Testis (tissue), 2 donors: ENCODE data around the gene KCNAB2.

ENCODE experiments used
- CTCF ChIP-seq, 3 experiments: fragments of 450-650 bp in 2 of 3; fragments of 200-600 bp in 1 of 3; sonication (generic) in 1 of 3; IDR thresholded peaks; one replicate each; pipeline ENCODE4 v1.5.1; 2016 to 2019; ENCODE audit warnings: antibody characterized with exemption in 3 of 3, mild to moderate bottlenecking in 2 of 3, moderate library complexity in 1 of 3
- POLR2A ChIP-seq: fragments of 450-650 bp; IDR thresholded peaks from one replicate; pipeline ENCODE4 v1.6.1; 2017; ENCODE audit warnings: antibody characterized with exemption, mild to moderate bottlenecking, moderate library complexity

- TF ChIP-seq POLR2A (no peak), CTCF (IDR thresholded peaks at IDR 0.05) (no peak)
Measured at GRCh38 chr1:6069573-6069972, 23.9 kb downstream of the KCNAB2 start.
